Endothelial cell of umbilical vein (primary cell): ENCODE measurements around the gene NOTCH1. TPM values are rescaled to one million over a fixed set of nuclear protein-coding genes. Genes with fewer than 3 reads are reported as not detected.

ENCODE experiments used
- BruUV-seq: library from RNA; stranded (reverse); fragments of 400-500 nt; replicated peaks from 2 replicates; lab custom pipeline; 2021; lab: Mats Ljungman, UMichigan
- CTCF ChIA-PET: fragments of 300-600, 350-600 bp; sonication (Branson Sonifier 250); formaldehyde crosslinking; loops from one replicate; lab custom pipeline; 2021; ENCODE audit warnings: antibody characterized with exemption, inconsistent platforms; lab: Charles Lee
- POLR2A ChIA-PET: fragments of 300-600, 350-600 bp; sonication (Branson Sonifier 250); formaldehyde crosslinking; loops from one replicate; lab custom pipeline; 2021; ENCODE audit warnings: antibody characterized with exemption, inconsistent platforms; lab: Charles Lee
- DNase-seq: peaks from one replicate; pipeline ENCODE4 v3.0.0-alpha.2; 2011; ENCODE audit warnings: low read depth, low spot score
- FAIRE-seq: peaks from 2 replicates; lab custom pipeline; 2011; peaks lifted over from hg19 to GRCh38; lab: Jason Lieb, UNC
- H2AFZ ChIP-seq: 2 replicates; pipeline ENCODE4 v1.6.0; 2012; ENCODE audit warnings: low read depth, low read length, control low read depth, inconsistent platforms
- H3K27ac ChIP-seq: 2 replicates; pipeline ENCODE4 v1.5.1; 2011; ENCODE audit warnings: low read depth, mild to moderate bottlenecking, control low read depth, low read length, moderate library complexity; ENCODE audit not compliant: insufficient read depth
- H3K27me3 ChIP-seq, 2 experiments: 2 replicates each; pipeline versions ENCODE4 v1.6.0 to v1.6.1; 2011; ENCODE audit warnings: low read length in 2 of 2, mixed read lengths in 1 of 2; ENCODE audit not compliant: control insufficient read depth in 2 of 2, insufficient read depth in 2 of 2
- H3K36me3 ChIP-seq, 2 experiments: 2 replicates in 1 of 2; 3 replicates in 1 of 2; pipeline ENCODE4 v1.5.1; 2011; ENCODE audit warnings: low read length in 2 of 2, mild to moderate bottlenecking in 1 of 2, moderate library complexity in 1 of 2; ENCODE audit not compliant: control insufficient read depth in 2 of 2, insufficient read depth in 2 of 2; ENCODE audit errors: extremely low read depth in 1 of 2
- H3K4me1 ChIP-seq: 3 replicates; pipeline ENCODE4 v1.5.1; 2011; ENCODE audit warnings: mild to moderate bottlenecking, low read length; ENCODE audit not compliant: control insufficient read depth, insufficient read depth; ENCODE audit errors: extremely low read depth
- H3K4me2 ChIP-seq: 2 replicates; pipeline ENCODE4 v1.6.1; 2011; ENCODE audit warnings: low read length, control low read depth, mixed read lengths; ENCODE audit not compliant: insufficient read depth
- H3K4me3 ChIP-seq, 3 experiments: fragments of 200-600 bp in 1 of 3; sonication (generic), shearing (Covaris generic) in 1 of 3; replicated peaks in 1 of 3; 2 replicates each; pipeline ENCODE4 v1.5.1; 2011 to 2016; ENCODE audit warnings: control low read depth in 3 of 3, low read length in 3 of 3, mild to moderate bottlenecking in 2 of 3, inconsistent platforms in 1 of 3, low read depth in 1 of 3, moderate library complexity in 1 of 3; ENCODE audit not compliant: insufficient read depth in 1 of 3
- H3K79me2 ChIP-seq: 2 replicates; pipeline ENCODE4 v1.6.0; 2012; ENCODE audit warnings: low read length, inconsistent platforms; ENCODE audit not compliant: control insufficient read depth, insufficient read depth
- H3K9ac ChIP-seq: replicated peaks from 2 replicates; pipeline ENCODE3; 2011; ENCODE audit warnings: low read length, control low read depth; ENCODE audit not compliant: insufficient read depth; ENCODE audit errors: extremely low read depth
- H3K9me1 ChIP-seq: replicated peaks from 3 replicates; pipeline ENCODE4 v1.6.0; 2011; ENCODE audit warnings: mild to moderate bottlenecking, low read length; ENCODE audit not compliant: control insufficient read depth, insufficient read depth; ENCODE audit errors: extremely low read depth
- H3K9me3 ChIP-seq: replicated peaks from 2 replicates; pipeline ENCODE4 v1.5.1; 2012; ENCODE audit warnings: low read length, inconsistent platforms; ENCODE audit not compliant: control insufficient read depth, insufficient read depth
- H4K20me1 ChIP-seq: replicated peaks from 2 replicates; pipeline ENCODE3; 2011; ENCODE audit warnings: mild to moderate bottlenecking, low read length; ENCODE audit not compliant: control insufficient read depth, insufficient read depth; ENCODE audit errors: extremely low read depth
- CTCF ChIP-seq, 2 donors: IDR thresholded peaks; 1 replicate in 1 of 2; 2 replicates in 1 of 2; pipeline ENCODE4 v1.5.1; 2011; ENCODE audit warnings: low read length in 2 of 2, mild to moderate bottlenecking in 2 of 2, moderate library complexity in 2 of 2, control low read depth in 1 of 2, inconsistent platforms in 1 of 2, low read depth in 1 of 2; ENCODE audit not compliant: insufficient read depth in 1 of 2; ENCODE audit errors: extremely low read depth in 1 of 2
- EZH2 ChIP-seq: IDR thresholded peaks from 2 replicates; pipeline ENCODE4 v1.6.1; 2012; ENCODE audit warnings: borderline replicate concordance, low read depth, mild to moderate bottlenecking, moderate library complexity, low read length, inconsistent platforms; ENCODE audit not compliant: severe bottlenecking
- FOS ChIP-seq: IDR thresholded peaks from 2 replicates; pipeline ENCODE4 v1.6.1; 2011; ENCODE audit warnings: mild to moderate bottlenecking, low read length, moderate library complexity, borderline replicate concordance; ENCODE audit not compliant: insufficient read depth
- GATA2 ChIP-seq: IDR thresholded peaks from 2 replicates; pipeline ENCODE4 v1.7.0; 2011; ENCODE audit warnings: low read depth, mild to moderate bottlenecking, moderate library complexity, mixed read lengths, low read length; ENCODE audit not compliant: insufficient read length, insufficient read depth
- JUN ChIP-seq: IDR thresholded peaks from 2 replicates; pipeline ENCODE4 v1.6.1; 2011; ENCODE audit warnings: borderline replicate concordance, low read depth; ENCODE audit not compliant: insufficient read length, insufficient read depth
- MAX ChIP-seq: IDR thresholded peaks from 2 replicates; pipeline ENCODE4 v1.6.1; 2011; ENCODE audit not compliant: insufficient read depth, insufficient read length
- MYC ChIP-seq: IDR thresholded peaks from one replicate; pipeline ENCODE4 v1.6.1; 2011; ENCODE audit warnings: mild to moderate bottlenecking, low read depth, low read length
- POLR2A ChIP-seq: IDR thresholded peaks from 2 replicates; pipeline ENCODE4 v1.6.1; 2012; ENCODE audit warnings: low read depth, mild to moderate bottlenecking, control low read depth, low read length
- POLR2AphosphoS5 ChIP-seq: IDR thresholded peaks from 2 replicates; pipeline ENCODE4 v1.6.1; 2012; ENCODE audit warnings: low read depth, mild to moderate bottlenecking, control low read depth, low read length, moderate library complexity; ENCODE audit not compliant: insufficient read depth
- dilution Hi-C: fragments of 300-500 bp; cut with MboI; formaldehyde crosslinking; loops from one replicate; pipeline ENCODE4 v1.15.0; 2019; ENCODE audit warnings: low sequenced_read_pairs; ENCODE audit not compliant: extremely low pct_ligation_motif_present
- intact Hi-C: fragments of 100-400 bp; cut with micrococcal nuclease; formaldehyde crosslinking; loops from one replicate; pipeline ENCODE4 v1.10.0; 2022
- polyA plus RNA-seq, 4 experiments: library from polyadenylated mRNA; depleted of rRNA in 3 of 4; stranded (reverse) in 3 of 4; unstranded in 1 of 4; fragments of >200 nt; gene quantifications; 2 replicates each; pipeline versions ENCODE4 v1.2.1 to v1.2.3, GENCODE V29; 2011 to 2012; ENCODE audit warnings: missing spikeins in 1 of 4
- total RNA-seq: library from RNA; stranded (reverse); gene quantifications from 2 replicates; pipeline ENCODE4 v1.2.3, GENCODE V29; 2021

Gene NOTCH1
- total and polyA plus RNA-seq, 2 donors (not counting 3 experiments of a cell fraction or from before 2014, with no cell fraction given) = 31.7 to 153 TPM

GRCh38 chr9:136535070-136535469, 10.8 kb downstream of the NOTCH1 start:
- no peak overlapping the region for H2AFZ ChIP-seq
- no peaks in the 10 kb centered on the region for H3K9me3 ChIP-seq
- H3K4me3 ChIP-seq = no peak overlapping the region
- peaks cover 84% of the 10 kb centered on the region for H3K79me2 ChIP-seq
- TF ChIP-seq POLR2A = no peak
- TF ChIP-seq CTCF (IDR thresholded peaks at IDR 0.05; ENCODE audit: extremely low read depth in 1 of 2, insufficient read depth in 1 of 2, low read depth in 1 of 2, low read length in 2 of 2) = no peak
- TF ChIP-seq GATA2 = no peak
- no peak for TF ChIP-seq JUN
- TF ChIP-seq POLR2AphosphoS5 = no peak
- no peak for TF ChIP-seq MYC
- no peak for TF ChIP-seq FOS
- no peak for TF ChIP-seq EZH2
- no peak for TF ChIP-seq MAX
- intact Hi-C loops = no loop called here
- ChIA-PET CTCF (no interaction called here), POLR2A (no interaction called here)
- FAIRE-seq (no peak), DNase-seq (no peak)
- no peaks in the 10 kb centered on the region for H3K27me3 ChIP-seq
- peaks cover 0 to 31% of the 10 kb centered on the region in 2 experiments for H3K36me3 ChIP-seq
- H3K4me1 ChIP-seq = peaks cover 59% of the 10 kb centered on the region
- no peak overlapping the region for H3K27ac ChIP-seq
- BruUV-seq = no TSS peak
- no peaks in the 10 kb centered on the region for H3K9me1 ChIP-seq
- H3K4me2 ChIP-seq = no peak overlapping the region
- dilution Hi-C loops = no loop called here
- H3K9ac ChIP-seq = no peak overlapping the region
- H4K20me1 ChIP-seq = no peaks in the 10 kb centered on the region
